CD4-positive, alpha-beta T cell treated with Interleukin-6 at 100 ng/mL for 8 hours (primary cell): Measurements from ENCODE around the gene TMTC1.

Experiments
- DNase-seq: peaks from one replicate; pipeline ENCODE4 v3.0.0-alpha.2; 2020; ENCODE audit warnings: mixed read lengths, low spot score

Gene TMTC1

DNA sequence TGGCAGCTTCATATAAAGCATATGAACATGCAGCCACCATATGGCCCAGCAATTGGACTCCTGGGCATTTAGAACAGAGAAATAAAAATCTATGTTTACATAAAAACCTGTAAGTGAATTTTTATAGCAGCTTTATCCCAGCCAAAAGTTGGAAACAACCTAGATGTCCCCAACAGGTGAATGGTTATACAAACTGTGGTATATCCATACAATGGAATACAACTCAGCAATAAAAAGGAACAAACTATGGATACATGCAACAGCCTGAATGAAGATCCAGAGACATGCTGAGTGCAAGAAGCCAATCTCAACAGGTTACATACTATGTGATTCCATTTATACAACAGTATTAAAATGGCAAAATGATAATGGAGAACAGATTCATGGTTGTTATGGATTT is 3.7 kb downstream of the TMTC1 start:
- no peak for DNase-seq

DNA sequence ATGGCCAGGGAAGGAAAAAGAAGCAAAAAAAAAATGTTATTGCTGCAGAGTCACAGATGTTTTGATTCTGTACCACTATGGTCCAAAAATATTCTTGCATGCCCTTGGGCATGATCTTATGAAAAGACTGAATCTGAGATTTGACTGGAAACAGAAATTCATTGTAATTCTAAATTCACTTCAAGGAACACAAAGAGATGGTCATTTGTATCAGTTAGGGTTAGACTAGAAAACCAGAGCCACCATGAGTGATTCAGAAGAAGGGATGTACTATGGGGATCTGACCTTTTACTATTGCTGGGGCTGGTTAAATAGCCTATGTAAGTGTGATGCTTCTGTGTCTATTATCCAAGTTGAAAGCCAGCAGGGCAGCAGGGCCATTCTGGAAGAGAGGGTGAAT is 5.2 kb downstream of the TMTC1 start:
- DNase-seq, result no peak

GRCh38 chr12:29773076-29773475 is 10.7 kb downstream of the TMTC1 start:
- DNase-seq, result no peak

DNA sequence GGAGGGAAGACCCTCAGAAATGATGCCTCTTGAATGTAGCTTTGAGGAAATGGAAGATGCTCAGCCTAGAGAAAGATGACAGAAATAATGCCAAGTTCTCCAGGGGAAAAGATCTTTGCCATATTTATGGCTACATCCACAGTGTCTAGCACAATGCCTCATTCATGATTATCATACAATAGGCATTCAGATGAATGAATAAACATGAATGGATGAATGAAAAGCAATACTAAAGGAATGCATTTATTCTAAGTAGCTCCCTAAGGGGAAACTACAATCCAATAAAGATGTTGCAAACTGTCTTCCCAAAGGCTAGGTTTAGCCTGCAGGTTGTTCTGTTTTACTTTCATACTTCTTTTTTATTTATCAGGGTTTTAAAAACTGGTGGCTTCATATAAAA is 12.0 kb downstream of the TMTC1 start:
- no peak for DNase-seq

DNA sequence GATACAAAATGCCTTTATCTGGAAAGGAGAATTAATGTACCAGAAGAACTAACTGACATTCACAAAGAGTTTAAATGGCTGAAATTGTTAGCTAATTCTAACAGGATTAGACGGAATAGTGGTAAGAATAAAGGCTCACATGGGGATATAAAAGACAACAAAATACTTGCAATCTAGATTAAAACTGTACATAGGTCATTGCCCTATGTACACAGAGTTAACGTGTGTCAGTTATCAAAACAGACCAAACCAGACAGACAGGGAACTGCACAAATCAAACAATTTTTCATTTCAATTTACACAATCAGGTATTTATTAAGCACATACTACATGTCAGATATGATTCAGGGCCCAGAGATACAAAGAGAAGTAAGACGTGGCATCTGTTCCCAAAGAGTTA is 12.6 kb downstream of the TMTC1 start:
- no peak for DNase-seq

DNA sequence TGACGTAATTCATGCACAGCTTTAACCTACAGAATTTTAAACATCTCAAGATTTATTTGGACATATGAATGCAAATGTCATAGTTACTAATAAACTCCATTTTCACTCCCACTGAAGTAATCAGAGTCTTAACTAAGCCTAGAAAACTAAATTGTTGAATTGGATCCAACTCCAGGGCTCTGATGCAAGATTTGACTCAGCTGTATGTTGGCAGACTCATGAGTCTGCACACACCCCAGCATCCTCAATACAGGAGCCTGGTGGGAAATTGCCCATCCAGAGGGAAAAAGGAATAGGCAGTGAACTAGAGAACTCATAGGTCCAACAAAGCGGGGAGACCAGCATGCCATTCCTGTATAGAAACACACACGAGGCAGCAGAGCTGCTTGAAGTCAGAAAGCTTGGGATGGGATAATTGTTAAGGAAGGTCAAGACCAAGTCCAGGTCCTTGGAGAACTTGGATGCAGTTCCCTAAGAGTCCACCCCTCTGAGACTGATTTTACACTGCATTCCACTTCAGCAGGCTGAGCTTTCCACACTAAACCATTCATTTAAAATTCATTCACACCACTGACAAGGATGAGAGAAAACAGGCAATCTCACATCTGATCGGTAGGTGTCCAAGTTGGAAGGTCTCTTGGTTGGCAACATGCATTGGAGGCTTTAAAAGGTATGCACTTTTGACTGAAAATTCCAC is 14.4 kb downstream of the TMTC1 start:
- DNase-seq, result no peak

GRCh38 chr12:29768372-29768771 is 15.4 kb downstream of the TMTC1 start:
- no peak for DNase-seq

DNA sequence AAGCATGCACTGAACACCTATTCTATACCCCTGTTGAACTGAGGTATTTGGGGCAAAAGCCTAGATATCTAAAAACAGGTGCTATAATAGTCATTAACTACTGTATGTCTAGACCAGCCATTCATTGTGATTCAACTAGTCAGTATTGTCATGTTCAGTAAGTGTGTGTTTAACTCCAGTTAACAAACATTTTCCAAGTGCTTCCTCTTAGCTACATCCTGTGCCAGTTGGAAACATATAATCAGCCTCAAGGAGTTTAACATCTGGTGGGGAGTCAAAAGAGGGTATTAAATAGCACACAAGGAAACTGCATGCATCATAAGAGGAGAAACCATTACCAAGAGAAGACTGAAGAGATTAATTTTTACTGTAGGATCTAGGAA is 20.4 kb downstream of the TMTC1 start:
- no peak for DNase-seq

DNA sequence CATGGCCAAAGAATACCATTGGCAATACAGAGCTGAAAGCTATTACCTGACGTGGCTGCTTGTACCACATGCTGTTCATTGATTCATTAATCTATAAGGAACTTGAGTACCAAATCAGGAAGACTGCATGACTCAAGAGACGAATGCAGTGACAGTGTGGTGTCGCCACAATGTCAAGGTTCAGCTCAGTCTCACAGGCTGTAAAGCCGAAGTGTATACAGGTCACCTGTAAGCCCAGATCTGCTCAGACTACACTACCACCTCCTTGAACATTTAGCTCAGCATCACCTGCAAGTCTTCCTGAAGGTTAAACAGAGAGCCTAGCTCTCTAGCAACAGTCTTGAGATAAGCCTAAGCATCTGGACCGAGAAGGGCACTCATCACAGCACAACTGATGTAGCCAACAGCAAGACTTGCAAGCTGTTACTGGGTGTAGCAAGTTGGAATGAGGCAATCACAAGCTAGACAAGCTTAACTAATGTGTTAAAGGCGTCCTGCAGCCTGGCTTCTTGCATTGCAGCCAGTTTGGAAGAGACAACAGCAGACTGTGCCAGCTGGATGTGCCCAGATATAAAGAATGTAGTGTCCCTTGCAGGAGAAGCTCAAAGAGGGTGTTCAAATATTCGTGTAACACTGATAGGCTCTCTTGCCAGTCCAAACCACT is 21.0 kb downstream of the TMTC1 start:
- DNase-seq, result no peak

DNA sequence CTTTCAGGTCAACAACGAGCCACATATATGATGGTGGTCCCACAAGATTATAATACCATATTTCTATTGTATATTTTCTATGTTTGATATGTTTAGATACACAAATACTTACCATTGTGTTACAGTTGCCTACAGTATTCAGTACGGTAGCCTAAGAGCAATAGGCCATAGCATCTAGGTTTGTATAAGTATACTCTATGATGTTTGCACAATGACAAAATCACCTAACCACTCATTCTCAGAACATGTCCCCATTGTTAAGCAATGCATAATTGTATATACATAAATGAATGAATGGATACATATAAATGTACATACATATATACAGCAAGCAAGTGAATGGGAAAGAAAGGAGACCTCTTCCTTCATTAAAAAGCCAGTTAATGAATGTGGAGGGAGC is 23.8 kb downstream of the TMTC1 start:
- no peak for DNase-seq

GRCh38 chr12:29756741-29757390 is 26.9 kb downstream of the TMTC1 start:
- DNase-seq, result no peak

DNA sequence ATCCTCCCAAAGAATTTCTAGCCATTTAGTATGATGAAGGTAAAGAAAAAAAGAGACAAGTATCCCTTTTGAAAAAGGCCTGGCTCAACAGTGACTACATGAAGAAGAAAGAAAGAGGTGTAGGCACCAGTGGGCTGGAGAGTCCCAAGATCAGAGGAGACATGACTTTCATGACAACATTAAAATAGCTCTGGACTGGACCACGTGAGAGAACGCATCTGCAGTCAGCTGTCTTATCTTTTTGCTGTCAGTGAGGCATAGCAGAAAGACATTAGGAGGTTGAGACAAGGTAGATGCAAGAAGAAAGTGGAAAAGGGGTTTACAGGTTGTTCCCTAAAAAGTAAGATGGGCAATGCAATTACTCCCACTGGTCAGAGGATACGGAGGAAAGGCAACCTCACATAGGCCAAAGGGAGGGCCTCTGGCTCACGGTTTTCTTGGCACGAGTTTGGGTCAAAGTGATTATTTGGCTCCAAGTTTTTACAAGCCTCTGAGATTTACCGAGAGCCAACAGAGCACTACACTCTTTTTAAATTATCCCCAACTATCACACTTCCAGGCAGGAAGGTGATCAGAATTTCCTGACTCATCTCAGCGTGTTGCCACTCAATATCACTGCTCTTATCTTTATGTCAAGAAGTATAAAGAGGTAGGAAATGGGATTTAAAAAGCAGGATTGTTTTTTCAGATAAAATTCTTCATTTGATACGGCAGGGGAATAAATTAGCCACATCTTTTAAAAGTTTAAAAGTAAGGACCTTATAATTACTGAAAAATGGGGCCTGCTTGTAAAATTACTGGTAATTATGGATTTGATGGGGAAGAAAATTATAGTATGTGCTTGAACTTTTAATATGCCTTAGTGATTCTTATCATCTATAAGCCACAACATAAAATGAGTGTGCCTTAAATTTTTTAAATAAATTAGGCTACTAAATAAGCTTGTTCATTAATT is 29.2 kb downstream of the TMTC1 start:
- no peak for DNase-seq

GRCh38 chr12:29752121-29752520 is 31.6 kb downstream of the TMTC1 start:
- no peak for DNase-seq

GRCh38 chr12:29751676-29752075 is 32.1 kb downstream of the TMTC1 start:
- no peak for DNase-seq

GRCh38 chr12:29750928-29751220 is 32.9 kb downstream of the TMTC1 start:
- no peak for DNase-seq

GRCh38 chr12:29750131-29750927 is 33.4 kb downstream of the TMTC1 start:
- DNase-seq, result no peak

DNA sequence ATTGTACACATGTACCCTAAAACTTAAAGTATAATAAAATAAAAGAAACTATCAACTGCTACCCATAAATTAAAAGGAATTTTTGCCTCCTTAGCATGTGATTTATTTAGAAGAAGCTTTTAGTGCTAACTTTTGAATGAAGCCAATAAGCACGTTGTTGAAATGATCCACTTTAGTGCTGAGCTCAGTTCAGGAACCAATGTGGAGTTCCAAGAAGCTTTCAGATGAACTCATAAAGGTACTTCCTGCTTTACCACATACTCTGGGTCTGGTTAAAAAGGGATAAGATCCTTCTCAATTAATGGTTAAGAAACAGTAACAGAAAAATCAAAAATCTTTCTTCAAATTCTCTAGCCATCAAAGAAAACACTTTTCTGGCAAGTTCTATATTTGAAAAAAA is 39.4 kb downstream of the TMTC1 start:
- DNase-seq, result no peak

- DNase-seq, result no peak
Measured at GRCh38 chr12:29743801-29744200, 39.9 kb downstream of the TMTC1 start.

DNA sequence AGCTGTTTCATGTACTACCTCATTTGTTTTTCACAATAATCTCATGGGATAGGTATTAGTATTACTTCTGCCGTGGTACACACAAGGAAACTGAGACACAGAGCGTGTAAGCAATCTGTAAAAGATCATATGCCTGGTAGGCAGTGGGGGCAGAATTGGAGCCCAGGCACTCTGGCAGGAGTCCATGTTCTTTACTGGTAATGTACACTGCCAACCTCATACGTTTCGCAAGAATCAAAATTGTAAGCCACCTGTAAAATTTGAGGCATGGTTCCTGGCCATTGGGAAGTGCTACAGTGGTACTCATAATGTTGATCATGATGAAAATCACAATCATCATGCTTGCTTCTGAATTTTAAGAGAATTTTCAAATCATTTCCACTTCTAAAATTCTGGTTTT is 40.7 kb downstream of the TMTC1 start:
- no peak for DNase-seq

DNA sequence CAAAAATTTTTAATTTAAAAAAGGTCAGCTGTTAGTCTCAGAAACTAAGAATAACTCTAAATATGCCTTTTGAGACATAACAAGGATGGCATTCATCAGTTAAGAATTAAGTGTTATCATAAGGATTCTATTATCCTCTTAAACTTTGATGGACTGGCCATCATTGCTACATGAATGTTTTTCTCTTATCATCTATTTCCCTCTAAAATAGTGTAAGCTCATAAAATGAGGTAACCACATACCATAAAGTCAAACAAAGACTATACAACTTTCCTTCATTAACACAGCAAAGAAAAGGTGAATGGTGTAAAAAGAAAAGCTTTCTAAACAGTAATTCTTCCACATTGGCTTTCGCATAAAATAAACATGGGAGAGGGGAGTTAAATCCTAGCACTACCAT is 41.1 kb downstream of the TMTC1 start:
- no peak for DNase-seq

DNA sequence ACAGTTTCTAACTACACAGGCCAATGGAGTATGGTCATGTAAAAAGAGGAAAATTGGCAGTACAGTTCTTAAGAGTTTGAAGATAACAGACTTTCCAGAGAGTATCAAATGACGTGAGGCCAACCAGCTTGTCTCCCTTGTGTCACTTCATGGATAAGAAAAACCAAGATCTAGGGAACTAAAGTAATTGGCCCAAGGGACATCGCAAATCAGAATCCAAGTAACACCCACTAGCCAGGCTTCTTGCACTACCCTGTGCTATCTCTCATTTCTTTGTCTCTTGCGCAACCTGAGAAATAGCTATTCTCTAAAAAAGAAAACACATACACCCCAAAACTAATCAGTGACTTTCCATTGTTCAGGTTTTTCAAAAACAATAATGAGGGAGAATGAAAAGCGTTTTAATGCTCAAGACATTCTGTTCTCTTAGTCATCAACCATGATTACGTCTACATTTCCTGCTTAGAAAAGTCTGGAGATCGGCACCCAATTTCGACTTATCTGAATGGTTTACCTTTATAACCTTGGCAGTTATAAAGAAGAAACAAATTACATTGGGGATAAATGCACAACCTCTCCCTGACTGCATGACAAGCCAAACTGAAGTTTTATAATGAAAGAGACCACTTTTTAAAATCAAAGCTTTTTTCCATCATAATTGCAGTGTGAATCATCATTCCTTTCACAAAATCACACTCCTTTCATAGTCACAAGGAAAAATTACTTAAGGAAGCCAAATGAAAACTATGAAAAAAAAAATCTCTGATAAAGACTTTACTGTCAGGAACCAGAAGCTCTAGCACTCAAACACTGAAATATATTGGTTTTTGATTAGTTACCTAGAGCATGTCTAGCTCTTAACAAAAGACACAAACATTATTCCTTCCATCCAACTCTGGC is 42.1 kb downstream of the TMTC1 start:
- no peak for DNase-seq
